Thoracic aorta (tissue), 2 donors: Measurements from ENCODE around the gene HAX1. TPM values are rescaled to one million over a fixed set of nuclear protein-coding genes. Genes with fewer than 3 reads are reported as not detected.
"Not testable (repeated sequence)": the region's sequence is repeated elsewhere in the genome, so short reads cannot be mapped to it uniquely, and the experiment has no call there.

Source experiments
- ATAC-seq: fragments of 150-250 bp; one replicate; pipeline ENCODE4 v1.8.0; 2017; ENCODE audit warnings: low read depth; ENCODE audit not compliant: insufficient number of reproducible peaks, low FRiP score
- DNase-seq: peaks from one replicate; pipeline ENCODE4 v3.0.0-alpha.2; 2020; ENCODE audit warnings: low spot score
- H3K27ac ChIP-seq, 2 donors: fragments of 200-600 bp; sonication (generic); 1 replicate in 1 of 2; 2 replicates in 1 of 2; pipeline ENCODE4 v1.5.1; 2016; ENCODE audit warnings: mild to moderate bottlenecking in 2 of 2, moderate library complexity in 2 of 2
- H3K27me3 ChIP-seq: fragments of 200-600 bp; sonication (generic); replicated peaks from 2 replicates; pipeline ENCODE4 v1.6.0; 2016; ENCODE audit warnings: mild to moderate bottlenecking; ENCODE audit not compliant: insufficient read depth
- H3K36me3 ChIP-seq: fragments of 200-600 bp; sonication (generic); one replicate; pipeline ENCODE4 v1.5.1; 2016
- H3K4me1 ChIP-seq, 2 donors: fragments of 200-600 bp; sonication (generic); 1 replicate in 1 of 2; 2 replicates in 1 of 2; pipeline versions ENCODE4 v1.5.1 to v1.6.0; 2016; ENCODE audit warnings: low read depth in 2 of 2, mild to moderate bottlenecking in 1 of 2; ENCODE audit not compliant: control insufficient read depth in 1 of 2
- H3K4me3 ChIP-seq: fragments of 200-600 bp; sonication (generic); 2 replicates; pipeline ENCODE4 v1.5.1; 2016; ENCODE audit warnings: mild to moderate bottlenecking
- H3K9me3 ChIP-seq: fragments of 200-600 bp; sonication (generic); 2 replicates; pipeline ENCODE4 v1.5.1; 2016
- total RNA-seq, 2 donors: library from RNA; depleted of rRNA; stranded (reverse); fragments of >200 nt; gene quantifications; one replicate each; pipeline versions ENCODE4 v1.1.0 to v1.2.3, GENCODE V29; 2016
- TF ChIP-seq, protein P1 (sequence below): fragments of 200-600 bp; sonication (generic); IDR thresholded peaks from one replicate; pipeline ENCODE4 v1.5.1; 2019; ENCODE audit warnings: antibody characterized with exemption

The HAX1 gene
- total RNA-seq, 2 donors from 2014 or later: 82.4 to 91.4 TPM

DNA sequence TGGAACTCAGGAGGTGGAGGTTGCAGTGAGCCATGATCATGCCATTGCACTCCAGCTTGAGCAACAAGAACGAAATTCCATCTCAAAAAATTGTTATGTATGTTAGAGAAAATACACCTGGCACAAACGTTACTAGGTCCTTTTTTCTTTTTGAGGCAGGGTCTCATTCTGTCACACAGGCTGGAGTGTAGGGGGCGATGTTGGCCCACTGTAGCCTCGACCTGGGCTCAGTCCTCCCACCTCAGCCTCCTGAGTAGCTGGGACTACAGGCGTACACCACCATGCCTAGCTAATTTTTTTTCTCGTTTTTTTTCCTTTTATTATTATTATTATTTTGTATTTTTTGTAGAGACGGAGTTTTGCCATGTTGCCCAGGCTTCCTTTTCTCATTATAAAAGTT, 4.4 kb downstream of the HAX1 start:
- ATAC-seq: no peak
- Histone ChIP-seq H3K36me3 (peaks cover 9% of the 10 kb centered on the region), H3K4me3 (no peak overlapping the region), H3K4me1 (peaks cover 7 to 15% of the 10 kb centered on the region in 2 donors), H3K9me3 (no peaks in the 10 kb centered on the region), H3K27ac (no peak overlapping the region), H3K27me3 (no peaks in the 10 kb centered on the region)
- TF ChIP-seq, protein P1, sequence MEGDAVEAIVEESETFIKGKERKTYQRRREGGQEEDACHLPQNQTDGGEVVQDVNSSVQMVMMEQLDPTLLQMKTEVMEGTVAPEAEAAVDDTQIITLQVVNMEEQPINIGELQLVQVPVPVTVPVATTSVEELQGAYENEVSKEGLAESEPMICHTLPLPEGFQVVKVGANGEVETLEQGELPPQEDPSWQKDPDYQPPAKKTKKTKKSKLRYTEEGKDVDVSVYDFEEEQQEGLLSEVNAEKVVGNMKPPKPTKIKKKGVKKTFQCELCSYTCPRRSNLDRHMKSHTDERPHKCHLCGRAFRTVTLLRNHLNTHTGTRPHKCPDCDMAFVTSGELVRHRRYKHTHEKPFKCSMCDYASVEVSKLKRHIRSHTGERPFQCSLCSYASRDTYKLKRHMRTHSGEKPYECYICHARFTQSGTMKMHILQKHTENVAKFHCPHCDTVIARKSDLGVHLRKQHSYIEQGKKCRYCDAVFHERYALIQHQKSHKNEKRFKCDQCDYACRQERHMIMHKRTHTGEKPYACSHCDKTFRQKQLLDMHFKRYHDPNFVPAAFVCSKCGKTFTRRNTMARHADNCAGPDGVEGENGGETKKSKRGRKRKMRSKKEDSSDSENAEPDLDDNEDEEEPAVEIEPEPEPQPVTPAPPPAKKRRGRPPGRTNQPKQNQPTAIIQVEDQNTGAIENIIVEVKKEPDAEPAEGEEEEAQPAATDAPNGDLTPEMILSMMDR: no peak
- no peak for DNase-seq

DNA sequence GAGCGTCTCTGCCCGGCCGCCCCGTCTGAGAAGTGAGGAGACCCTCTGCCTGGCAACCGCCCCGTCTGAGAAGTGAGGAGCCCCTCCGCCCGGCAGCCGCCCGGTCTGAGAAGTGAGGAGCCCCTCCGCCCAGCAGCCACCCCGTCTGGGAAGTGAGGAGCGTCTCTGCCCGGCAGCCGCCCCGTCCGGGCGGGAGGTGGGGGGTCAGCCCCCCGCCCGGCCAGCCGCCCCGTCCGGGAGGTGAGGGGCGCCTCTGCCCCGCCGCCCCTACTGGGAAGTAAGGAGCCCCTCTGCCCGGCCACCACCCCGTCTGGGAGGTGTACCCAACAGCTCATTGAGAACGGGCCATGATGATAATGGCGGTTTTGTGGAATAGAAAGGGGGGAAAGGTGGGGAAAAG, 15.2 kb downstream of the HAX1 start:
- not testable (repeated sequence) for DNase-seq, H3K36me3 ChIP-seq, H3K27me3 ChIP-seq, H3K4me3 ChIP-seq, ATAC-seq, H3K4me1 ChIP-seq, H3K9me3 ChIP-seq, H3K27ac ChIP-seq

DNA sequence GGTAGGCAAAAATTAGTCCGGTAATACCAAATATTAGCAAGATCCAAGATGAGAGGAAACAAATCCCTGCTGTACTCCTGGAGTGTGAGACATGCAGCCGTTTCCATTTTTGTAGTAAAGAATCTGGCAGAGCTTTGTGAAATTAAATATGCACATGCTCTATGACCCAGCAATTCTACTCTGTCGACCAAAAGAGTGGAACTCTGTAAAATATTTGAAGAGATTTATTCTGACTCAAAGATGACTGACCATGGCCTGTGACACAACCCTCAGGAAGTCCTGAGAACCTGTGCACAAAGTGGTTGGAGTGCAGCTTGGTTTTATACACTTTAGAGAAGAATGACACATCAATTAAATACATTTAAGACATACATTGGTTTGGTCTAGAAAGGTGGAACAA, 16.2 kb downstream of the HAX1 start:
- no peaks in the 10 kb centered on the region for H3K36me3 ChIP-seq
- no peaks in the 10 kb centered on the region for H3K4me1 ChIP-seq
- TF ChIP-seq, protein P1: no peak
- H3K27me3 ChIP-seq: no peaks in the 10 kb centered on the region
- H3K27ac ChIP-seq: no peak overlapping the region
- no peak for DNase-seq
- ATAC-seq: no peak
- no peaks in the 10 kb centered on the region for H3K9me3 ChIP-seq
- H3K4me3 ChIP-seq: no peak overlapping the region

DNA sequence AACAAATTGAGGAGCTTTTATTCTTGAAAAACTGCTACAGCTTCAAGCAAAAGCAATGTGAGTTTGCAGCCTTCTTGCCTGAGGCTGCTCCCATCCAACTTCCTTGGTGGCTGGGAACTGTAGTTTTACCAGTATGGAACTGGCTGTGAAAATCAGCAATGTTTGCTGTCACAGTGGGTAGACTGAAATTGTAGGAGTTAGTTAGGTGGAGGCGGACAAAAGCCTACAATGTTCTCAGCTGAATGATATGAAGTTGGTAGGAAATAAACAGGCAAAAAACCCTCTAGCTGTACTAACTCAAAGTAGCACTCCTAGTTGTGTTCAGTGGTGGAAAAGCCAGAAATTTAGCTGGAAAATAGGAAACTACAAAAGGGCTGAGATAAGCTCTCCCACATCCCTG, 18.5 kb downstream of the HAX1 start:
- TF ChIP-seq, protein P1: no peak
- Histone ChIP-seq H3K9me3 (peaks cover 14% of the 10 kb centered on the region), H3K4me3 (no peak overlapping the region), H3K27me3 (no peaks in the 10 kb centered on the region), H3K4me1 (no peaks in the 10 kb centered on the region), H3K36me3 (no peaks in the 10 kb centered on the region), H3K27ac (no peak overlapping the region)
- DNase-seq: no peak
- ATAC-seq: no peak

DNA sequence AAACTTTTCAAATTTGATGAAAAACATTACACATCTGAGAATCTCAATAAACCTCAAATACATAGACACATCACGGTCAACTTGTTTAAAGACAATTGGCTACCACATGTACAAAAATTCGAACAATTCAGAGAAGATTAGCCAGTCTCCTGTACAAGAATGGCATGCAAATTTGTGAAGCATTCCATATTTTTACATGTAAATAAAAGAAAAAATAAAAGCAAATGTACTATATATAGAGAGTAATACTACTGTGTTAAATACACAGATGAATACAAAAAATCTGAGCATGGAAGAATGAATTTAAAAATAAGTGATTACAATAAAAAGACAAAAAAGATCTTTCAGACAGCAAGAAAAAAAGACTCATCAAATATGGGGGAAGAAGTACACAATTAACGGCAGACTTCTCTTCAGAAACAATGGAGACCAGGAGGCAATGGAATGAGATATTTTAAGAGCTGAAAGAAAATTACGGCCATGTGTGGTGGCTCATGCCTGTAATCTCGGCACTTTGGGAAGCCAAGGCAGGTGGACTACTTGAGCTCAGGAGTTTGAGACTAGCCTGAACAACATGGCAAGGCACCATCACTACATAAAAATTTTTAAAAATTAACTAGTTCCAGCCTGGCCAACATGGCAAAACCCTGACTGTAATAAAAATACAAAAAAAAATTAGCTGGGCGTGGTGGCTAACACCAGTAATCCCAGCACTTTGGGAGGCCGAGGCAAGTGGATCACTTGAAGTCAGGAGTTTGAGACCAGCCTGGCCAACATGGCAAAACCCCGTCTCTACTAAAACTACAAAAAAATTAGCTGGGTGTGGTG, 23.2 kb downstream of the HAX1 start:
- H3K4me1 ChIP-seq: no peaks in the 10 kb centered on the region
- no peak for DNase-seq
- no peak overlapping the region for H3K4me3 ChIP-seq
- no peak overlapping the region for H3K27ac ChIP-seq
- H3K27me3 ChIP-seq: no peaks in the 10 kb centered on the region
- TF ChIP-seq, protein P1: no peak
- ATAC-seq: no peak
- H3K9me3 ChIP-seq: peaks cover 18% of the 10 kb centered on the region
- no peaks in the 10 kb centered on the region for H3K36me3 ChIP-seq

DNA sequence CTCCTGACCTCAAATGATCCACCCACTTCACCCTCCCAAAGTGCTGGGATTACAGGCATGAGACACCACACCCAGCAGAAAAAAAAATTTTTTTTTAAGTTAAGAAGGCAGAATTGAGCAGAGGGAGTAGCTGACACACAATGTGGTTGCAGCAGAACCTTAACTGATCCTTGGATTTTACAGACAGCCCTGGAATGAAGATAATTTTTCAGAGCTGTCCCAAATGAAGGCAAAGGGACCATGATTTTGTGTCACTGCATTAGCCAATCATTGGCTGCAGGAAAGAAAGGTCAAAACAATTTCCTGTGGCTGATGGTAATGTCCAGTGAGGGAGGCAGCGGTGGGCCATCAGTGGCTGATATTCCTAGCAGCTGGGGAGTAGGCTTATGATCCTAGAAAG, 29.2 kb downstream of the HAX1 start:
- no peaks in the 10 kb centered on the region for H3K9me3 ChIP-seq
- no peak overlapping the region for H3K4me3 ChIP-seq
- TF ChIP-seq, protein P1: no peak
- ATAC-seq (no peak), DNase-seq (no peak)
- H3K36me3 ChIP-seq: no peaks in the 10 kb centered on the region
- H3K27ac ChIP-seq: no peak overlapping the region
- H3K27me3 ChIP-seq: no peaks in the 10 kb centered on the region
- no peaks in the 10 kb centered on the region for H3K4me1 ChIP-seq
